GM21576 (cell line): ENCODE measurements around the gene SLC49A4.
A peak's percentile ranks its signal among the peaks of the same experiment; 100 is the strongest.

Experiments used
- ATAC-seq: cut with Tn5 transposase; IDR thresholded peaks from one replicate; pipeline ENCODE4 v1.9.1; 2021; ENCODE audit warnings: mild to moderate bottlenecking, moderate library complexity; ENCODE audit not compliant: unreplicated experiment

The SLC49A4 gene

DNA sequence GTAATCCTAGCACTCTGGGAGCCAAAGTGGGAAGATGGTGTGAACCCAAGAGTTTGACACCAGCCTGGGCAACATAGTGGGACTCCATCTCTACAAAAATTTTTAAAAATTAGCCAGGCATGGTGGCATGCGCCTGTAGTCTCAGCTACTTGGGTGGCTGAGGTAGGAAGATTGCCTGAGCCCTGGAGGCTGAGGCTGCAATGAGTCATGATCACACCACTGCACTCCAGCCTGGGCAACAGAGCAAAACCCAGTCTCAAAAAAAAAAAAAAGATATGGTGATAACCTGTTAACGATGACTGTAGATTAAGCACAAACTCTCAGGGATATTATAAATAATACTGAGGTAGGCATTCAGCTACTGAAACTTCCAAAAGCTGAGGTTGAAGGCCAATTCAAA lies 107.5 kb downstream of the SLC49A4 start:
- ATAC-seq = no peak

DNA sequence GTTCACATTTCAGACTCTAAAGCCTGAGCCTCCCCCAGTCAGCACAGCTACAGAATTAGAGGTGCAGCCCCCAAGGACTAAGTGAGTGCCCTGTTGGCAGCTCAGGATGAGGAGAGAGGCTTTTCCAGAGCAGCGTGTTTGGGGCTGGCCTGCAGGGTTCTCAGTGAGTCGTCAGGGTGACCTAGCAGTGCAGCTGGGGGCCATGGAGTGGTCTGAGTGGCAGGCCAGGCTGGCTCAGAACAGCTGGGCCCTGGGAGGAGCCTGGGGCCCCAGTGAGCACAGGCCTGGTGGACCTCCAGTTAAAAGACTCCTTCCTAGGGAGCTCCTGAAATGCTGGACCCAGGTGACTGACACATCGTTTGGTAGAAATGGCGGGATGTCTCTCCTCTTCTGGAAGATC lies 108.3 kb downstream of the SLC49A4 start:
- ATAC-seq = no peak

DNA sequence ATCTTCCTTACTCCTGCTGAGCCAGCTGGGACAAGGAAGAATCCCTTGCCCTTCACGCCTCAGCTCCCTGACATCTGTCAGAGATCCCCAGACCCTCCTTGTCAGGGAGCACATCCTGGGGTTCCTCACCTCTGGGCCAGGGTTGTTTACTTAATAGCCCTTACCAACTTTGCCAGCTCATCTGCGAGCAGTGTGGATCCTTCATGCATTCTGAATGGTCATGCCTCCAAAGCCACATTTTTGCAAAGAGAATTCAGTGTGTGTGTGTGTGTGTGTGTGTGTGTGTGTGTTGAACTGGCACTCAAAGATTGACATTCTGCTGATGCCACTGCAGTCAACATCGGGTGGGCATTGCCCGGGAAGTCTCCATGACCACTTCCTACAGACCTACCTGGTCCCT lies 112.6 kb downstream of the SLC49A4 start:
- no peak for ATAC-seq

DNA sequence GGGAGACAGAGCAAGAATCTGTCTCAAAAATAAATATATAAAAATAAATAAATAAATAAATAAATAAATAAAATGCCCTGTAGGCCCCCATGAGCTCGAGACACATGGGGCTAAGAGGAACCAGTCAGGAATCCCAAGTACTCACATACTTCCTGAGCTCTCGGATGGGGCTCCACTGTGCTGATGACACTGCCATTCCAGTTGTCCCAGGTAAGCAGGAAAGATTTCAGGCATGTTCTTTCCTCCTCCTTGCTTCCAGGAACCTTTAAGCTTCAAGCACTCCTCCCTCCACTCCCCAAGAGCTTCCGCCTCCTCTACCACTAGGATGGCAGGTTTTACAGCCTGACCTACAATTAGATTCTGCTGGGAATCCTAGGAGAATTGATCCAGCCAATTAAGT lies 113.4 kb downstream of the SLC49A4 start:
- no peak for ATAC-seq

DNA sequence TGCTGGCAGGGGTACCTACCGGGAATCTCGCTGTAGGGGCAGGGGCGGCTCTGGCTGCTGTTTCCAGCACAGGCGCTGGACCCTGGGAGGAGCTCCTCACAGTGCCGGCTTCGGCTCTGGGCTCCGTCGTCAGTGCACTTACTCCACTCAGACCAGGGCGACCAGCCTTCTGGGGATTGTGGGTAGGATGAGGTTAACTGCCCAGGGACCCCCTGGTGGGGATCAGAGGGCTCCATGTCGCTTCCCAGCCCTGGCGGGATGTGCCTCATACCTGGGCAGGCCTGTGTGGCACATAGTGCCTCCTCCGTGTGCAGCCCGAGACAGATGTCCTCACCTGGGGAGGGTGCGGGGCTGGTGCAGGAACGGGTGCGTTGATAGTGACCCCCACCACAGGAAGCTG lies 117.0 kb downstream of the SLC49A4 start:
- no peak for ATAC-seq

DNA sequence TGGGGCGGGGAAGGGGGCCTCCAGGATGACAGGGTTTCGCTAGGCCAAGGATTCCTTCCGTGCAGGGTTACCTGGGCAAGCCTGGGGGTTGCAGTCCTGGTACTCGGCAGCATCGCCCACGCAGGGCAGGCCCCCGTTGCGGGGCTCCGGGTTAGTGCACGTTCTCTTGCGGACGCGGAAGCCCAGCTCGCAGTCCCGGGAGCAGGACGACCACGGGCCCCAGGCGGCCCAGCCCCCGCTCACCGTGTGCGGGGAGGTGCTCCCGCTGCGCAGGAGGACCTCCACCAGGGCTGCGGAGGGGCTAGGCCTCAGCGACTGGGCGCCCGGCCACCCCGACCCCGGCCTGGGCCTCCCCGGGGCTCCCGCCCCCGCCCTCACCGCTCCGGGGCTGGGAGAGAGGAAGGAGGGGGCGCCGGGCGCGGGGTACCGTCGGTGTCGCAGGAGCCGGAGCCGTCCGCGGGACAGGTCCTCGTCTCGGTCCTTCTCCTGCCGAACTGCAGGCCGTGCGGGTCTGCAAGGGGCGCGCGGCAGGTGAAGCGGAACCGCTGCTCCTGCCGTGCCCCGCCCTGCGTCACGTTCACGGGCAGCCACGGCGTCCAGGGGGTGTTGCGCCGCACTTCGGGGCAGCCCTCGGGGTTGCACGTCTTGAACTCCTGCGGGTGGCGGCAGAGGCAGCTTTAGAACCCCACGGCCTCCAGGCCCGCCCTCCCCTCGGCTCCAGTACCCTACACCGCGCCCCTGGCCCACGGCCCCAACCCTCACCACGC lies 118.1 kb downstream of the SLC49A4 start:
- no peak for ATAC-seq

DNA sequence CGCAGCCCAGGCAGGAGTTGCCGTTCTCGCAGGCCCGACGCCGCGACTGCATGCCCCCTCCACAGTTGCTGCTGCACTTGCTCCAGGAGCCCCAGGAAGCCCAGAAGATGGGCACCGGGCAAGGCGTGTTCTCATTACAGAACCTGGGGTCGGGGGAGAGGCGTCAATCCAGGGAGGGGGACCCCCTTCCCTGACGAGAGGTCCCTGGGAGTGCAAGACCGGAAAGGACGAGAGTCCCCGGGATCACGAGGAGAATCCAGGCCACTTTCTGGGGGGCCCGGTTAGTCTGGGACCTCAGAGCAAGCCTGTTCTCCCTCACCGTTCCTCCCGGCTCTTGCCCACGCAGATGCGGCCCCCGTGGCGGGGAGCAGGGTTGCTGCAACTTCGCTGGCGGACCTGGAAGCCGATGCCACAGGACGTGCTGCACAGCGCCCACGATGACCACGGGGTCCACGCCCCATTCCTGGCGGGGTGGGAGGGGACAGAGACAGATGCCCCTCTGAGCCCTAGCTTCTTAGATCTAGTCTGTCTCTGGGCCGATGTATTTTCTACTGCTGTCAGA lies 118.8 kb downstream of the SLC49A4 start:
- no peak for ATAC-seq

DNA sequence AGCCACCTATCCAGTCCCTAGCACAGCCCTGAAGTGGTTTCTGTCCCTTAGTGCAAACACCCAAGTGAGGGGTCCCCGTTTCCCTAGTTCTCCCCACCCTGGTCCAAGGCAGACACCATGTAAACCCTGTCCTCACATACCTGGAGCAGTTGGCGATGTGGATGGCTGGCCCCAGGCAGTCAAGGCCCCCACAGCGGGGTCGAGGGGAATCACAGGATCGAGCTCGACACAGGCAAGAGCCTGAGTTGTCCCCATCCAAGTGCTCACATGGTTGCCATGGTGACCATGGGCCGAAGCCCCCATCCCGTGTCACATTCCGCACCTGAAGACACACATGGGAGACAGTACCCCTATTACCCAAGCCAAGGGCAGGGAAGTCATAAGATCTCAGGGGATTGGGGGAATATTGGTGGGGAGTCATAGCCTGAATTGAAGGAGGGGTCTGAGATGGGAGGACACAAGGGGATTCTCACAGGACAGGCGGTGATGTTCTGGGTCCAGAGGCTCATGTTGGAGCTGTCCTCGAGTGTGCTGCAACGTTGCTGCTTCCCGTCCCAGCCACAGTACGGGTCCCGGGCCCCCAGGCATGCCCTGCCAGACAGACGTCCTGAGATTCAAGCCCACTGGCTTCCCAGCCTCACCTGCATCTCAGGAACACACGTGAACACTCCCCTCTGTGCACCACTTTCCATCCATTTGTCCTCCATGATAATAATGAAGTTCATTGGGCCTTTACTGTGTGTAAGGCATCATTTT lies 120.6 kb downstream of the SLC49A4 start:
- no peak for ATAC-seq

DNA sequence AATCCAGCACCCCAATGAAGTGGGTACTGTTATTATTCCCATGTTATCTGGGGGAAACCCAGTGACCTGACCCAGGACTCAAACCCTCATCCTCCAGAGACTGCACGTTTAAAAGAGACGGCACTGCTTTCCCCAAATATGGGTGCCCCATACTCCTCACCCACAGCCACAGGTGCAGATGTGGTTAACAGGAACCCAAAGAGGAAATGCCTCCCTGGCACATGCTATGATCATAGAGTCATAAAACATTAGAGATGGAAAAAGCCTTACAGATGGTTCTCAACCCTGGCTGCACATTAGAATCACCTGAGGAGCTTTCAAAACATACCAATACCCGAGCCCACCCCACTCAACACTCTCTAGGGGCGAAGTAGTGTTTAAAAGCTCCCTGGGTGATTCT lies 121.2 kb downstream of the SLC49A4 start:
- ATAC-seq = no peak

DNA sequence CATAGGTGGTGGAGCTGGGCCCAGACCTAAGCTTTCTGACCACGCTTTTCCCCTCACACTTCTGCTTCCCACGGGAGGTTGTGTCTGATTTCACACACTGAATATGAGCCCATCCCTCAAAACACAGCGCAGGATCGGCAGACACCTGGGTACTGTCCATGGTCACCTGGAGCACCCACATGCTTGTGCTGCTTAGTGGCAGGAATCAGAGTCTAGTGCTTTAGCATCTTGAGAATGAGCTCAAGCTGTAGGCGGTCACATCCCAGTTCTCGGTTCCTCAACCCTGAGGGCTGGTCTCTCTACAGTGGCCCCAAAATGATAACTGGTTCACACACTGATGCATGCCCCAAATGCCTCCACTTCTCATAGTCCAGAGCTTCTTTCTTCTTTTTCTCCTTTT lies 121.7 kb downstream of the SLC49A4 start:
- ATAC-seq = peak; percentile 52

DNA sequence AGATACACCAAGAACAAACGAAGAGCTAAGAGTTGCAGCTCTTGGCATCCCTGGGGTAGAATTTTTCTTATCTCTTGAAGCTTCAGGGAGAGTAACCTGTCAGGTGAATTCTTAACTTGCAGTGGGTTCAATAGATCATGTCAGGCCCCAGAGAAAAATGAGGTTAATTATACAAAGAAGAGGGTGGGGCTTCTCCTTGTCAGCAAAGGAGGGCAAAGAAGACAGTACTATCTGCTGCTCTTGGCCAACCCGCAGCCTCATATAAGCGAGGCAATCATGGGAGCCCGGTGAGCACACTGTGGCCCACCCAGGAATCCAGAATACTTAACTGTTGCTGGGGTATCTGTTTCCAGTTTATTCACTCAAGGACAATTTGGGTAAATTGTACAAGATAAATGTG lies 122.5 kb downstream of the SLC49A4 start:
- ATAC-seq = no peak

DNA sequence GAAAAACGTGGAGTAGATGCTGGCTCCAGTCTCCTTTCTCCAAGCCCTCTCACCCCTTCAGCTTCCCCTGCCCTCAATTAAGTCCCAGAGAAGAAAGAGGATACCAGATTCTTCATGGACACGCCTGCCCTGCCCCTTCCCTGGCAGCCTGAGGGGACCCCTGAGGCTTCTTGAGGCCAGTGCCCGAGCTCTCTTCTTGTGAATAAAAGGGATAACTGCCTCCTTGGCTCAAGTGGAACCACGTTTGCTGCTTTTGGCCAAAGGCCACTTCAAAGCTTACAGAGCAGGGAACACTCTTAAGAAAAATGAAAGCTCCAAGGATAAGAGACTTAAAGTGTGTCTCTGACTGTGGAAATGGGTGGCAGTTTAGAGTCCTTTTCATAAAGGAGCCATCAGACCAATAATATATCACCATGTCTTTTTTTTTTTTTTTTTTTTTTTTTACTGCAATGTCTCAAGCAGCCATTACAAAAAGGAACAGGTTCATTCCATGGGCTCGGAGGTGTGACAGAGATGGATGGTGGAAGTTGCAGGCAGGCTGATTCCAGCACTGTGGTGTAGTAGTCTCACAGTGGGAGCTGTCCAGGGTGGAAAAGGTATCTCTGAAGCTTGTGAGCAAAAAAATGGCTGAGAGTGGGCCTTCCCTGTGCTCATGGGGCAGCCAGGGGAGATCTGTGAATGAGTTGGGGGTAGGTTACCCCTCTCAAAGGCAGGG lies 123.9 kb downstream of the SLC49A4 start:
- ATAC-seq = no peak

DNA sequence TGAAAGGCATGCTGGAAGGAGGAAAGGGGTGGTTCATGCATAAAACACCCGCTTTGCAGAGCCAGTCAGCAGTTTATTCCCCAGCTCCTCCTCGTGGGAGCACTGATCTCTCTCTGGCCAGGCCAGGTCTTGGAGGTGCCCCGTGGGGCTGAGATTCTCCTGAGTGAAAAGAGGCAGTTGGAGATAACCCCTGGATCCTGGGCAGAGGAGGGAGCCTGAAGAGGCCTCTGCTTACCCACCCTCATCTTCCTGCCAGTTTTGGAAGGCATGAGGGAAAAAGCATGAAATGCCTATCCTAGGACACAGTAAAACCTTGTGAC lies 124.4 kb downstream of the SLC49A4 start:
- ATAC-seq = no peak

DNA sequence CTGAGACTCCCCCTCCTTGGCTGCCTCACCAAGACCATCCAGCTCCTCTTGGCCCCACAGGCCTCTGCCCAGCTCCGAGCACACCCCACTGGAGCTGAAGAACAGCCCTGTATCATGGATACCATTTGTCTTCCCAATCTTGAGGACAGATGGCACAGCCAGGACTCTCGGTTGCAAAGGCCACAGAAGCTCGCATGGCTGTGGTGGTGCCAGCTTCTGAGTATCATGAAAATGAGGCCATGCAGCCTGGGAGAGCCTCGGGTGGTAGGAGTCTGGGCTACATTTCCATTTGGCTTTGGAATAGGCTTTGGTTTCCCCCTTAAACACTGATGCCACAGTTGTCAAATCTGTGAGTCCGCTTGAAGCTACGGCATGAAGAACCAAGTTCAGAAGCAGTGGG lies 126.1 kb downstream of the SLC49A4 start:
- ATAC-seq = no peak

DNA sequence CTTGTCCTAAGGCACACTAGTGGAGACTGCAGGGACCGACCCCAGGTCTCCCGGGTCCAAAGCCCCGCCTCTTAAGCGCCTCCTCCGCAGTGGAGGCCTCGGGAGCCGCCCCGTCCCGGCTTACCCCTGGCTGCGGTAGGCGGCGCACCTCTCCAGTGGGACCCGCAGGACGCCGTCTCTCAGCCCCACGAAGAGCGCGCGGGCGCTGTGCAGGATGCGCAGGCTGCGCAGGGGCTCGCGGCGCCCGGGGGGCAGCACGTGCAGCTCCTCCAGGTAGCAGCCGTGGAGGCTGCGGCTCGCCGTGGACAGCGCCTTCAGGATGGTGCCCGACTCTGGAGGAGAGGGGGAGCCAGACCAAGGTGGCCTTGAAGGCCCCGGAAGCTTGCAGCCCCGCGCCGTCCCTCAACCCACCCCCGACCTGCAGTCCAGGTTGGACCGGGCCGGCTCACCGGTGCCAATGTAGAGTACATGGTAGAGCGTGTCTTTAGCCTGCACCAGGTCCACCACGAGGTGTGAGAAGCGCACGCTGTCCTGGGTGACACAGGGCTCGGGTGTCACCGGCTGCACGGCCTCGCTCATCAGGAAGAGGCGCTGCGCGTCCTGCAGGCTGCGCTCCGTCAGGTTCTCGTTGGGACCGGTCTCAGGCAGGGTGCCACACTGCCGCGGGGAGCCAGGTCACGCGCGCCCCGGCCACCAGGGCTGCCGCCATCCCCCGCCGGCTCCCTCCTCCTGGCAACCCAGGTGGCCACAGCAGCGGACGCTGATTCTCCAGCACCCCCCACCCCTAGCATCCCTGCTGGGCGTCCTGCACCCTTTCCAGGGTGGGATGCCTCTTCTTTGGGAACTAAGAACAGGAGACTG lies 127.2 kb downstream of the SLC49A4 start:
- no peak for ATAC-seq

DNA sequence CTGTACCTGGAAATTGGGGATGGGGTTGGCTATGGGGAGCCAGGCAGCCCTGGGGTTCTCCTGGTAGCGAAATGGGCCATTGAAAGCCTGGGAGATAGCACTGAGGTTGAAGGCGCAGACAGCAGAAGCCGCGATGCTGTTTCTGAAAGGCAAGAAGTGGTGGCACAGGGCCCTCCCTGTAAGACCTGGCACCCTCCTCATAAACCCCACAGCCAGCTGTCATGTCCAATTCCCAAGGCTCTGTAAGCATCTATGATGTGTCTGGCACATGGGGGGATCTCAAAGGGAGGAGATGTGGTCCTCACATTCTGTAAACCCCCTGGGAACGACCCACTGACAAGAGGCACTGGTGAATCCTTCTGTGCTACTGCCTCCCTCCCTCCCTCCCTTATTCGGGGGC lies 128.7 kb downstream of the SLC49A4 start:
- ATAC-seq = no peak

DNA sequence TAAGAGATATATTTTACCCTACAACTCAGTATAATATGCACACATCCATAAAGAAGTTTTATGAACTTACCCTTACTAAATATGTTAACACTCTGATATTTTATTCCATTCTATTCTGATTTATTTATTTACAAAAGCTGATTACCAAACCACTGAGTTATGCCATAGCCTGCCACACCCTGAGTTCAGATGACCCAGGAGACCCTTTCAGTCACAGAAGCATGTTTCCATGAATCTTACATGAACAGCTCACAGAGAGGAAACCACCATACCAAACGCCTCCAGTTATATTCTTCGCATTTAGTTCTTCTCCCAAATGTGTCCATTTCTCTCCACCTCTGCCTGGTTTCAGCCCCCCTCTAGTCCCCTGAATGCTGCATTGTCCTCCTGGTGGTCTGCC lies 129.2 kb downstream of the SLC49A4 start:
- ATAC-seq = no peak

DNA sequence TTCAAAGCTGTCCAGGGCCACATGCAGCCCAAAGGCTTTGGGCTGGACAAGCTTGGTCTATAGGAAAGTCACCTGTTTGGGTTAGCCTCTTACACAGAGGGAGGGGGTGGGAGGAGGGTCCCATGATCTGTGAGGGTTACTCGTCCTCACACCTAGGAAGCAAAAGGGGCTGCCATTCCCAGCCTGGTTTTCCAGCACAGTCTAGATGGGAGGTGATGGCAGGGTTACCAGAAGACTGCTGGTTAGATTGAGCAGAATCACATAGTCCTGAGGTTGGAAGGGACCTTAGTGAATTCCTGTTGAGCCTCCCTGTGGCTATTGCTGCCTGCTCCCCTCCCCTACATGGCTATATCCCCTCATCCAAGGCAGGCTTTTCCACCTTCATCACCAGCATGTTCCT lies 130.9 kb downstream of the SLC49A4 start:
- ATAC-seq = no peak

DNA sequence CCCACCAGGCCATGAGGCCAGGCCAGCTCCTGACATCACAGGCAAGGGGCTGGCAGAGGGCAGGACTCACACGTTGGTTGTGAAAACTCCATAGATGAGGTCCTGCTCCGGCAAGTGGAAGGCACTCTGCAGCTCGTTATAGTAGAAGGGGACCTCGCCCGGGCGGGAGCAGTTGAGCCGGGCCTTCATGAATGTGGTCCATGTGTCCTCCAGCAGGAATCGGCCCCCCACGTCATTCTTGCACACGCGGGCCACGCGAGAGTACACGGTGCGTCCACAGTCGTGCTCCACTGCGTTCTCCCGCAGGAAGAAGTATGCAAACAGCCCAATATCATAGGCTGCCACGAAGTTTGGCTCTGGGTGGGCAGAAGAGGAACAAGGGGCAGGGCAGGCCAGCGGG lies 131.5 kb downstream of the SLC49A4 start:
- no peak for ATAC-seq

DNA sequence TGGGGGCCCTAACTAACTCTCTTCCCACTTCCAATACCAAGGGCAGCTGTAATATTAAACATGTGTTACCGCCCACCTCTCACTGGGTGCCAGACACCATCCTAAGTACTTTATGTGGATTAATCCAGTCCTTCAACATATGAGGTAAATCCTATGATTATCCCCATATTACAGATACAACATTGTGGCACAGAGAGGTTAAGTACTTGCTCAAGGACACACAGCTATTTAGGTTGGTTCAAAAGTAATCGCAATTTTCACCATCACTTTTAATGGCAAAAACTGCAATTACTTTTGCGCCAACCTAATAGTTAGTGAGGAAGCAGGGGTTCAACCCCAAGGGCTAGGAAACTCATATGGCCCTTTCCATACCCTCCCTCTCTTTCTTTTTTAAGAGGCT lies 131.9 kb downstream of the SLC49A4 start:
- ATAC-seq = no peak

DNA sequence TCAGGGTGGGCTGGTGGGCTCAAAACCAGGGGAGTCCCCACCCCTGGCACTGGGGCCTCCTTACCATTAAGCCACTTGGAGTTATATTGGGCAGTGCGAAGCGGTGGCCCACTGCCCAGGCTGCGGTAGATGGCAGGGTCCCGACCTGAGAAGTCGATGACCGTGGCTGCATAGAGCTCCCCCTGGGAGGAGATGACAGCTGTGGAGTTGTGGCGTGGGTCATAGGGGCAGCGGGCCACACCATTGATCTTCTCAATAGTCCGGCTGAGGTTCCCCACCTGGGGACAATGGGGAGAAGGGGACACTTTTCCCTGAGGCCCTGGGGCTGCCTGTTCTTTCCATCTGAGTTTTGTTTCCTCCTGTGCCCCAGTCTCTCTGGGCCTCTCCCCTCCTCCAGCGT lies 132.9 kb downstream of the SLC49A4 start:
- no peak for ATAC-seq
